OCI-M2 (cell line): ENCODE data around the gene GASK1A.

Experiments
- DNase-seq: peaks from one replicate; lab custom pipeline; 2025; ENCODE audit not compliant: unreplicated experiment; lab: John Stamatoyannopoulos, UW

The GASK1A gene

GRCh38 chr3:43012174-43012573 lies 33.1 kb downstream of the GASK1A start:
- DNase-seq, result no peak

DNA sequence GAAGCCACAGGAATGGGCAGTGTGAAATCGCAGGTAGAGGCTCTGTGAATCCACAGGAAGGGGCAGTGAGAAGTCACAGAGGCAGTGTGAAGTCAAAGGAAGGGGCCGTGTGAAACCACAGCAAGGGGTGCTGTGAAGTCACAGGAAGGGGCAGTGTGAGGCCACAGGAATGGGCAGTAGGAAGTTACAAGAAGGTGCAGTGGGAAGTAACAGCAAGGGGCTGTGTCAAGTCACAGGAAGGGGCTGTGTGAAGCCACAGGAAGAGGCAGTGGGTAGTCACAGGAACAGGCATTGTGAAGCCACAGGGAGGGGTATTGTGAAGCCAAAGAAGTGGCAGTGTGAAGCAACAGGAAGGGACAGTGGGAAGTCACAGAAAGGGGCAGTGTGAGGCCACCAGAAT lies 34.1 kb downstream of the GASK1A start:
- DNase-seq, result no peak

DNA sequence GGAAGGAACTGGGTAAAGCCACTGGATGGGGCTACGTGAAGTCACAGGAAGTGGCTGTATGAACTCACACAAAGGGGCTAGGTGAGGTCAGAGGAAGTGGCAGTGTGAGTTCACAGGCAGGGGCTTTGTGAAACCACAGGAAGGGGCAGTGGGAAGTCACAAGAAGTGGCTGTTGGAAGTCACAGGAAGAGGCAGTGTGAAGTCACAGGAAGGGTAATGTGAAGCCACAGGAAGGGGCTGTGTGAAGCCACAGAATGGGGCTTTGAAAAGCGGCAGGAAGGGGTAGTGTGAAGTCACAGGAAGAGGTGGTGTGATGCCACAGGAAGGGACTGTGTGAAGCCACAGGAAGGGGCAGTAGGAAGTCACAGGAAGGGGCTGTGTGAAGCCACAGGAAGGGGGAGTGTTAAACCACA lies 34.6 kb downstream of the GASK1A start:
- DNase-seq, result no peak

GRCh38 chr3:43014241-43014640 lies 35.1 kb downstream of the GASK1A start:
- DNase-seq, result no peak

DNA sequence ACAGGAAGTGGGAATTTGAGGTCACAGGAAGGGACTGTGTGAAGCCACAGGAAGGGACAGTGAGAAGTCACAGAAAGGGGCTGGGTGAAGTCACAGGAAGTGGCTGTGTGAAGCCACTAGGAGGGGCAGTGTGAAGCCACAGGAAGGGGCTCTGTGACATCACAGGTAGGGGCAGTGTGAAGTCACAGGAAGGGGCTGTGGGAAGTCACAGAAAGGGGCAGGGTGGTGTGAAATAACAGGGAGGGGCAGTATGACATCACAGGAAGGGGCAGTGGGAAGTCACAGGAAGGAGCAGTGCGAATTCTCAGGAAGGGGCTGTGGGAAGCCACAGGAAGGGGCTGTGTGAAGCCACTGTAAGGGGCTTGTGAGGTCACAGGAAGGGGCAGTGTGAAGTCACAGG lies 35.8 kb downstream of the GASK1A start:
- no peak for DNase-seq

DNA sequence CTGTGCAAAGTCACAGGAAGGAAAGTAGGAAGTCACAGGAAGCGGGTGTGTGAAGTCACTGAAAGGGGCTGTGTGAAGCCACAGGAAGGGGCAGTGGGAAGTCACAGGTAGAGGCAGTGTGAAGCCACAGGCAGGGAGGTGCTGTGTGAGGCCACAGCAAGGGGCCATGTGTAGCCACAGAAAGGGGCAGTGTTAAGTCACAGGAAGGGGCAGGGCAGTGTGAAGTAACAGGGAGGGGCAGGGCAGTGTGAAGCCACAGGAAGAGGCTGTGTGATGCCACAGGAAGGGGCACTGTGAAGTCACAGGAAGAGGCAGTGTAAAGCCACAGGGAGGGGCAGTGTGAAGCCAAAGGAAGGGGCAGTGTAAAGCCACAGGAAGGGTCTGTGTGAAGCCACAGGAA lies 36.5 kb downstream of the GASK1A start:
- no peak for DNase-seq

GRCh38 chr3:43015991-43016865 lies 37.1 kb downstream of the GASK1A start:
- no peak for DNase-seq

DNA sequence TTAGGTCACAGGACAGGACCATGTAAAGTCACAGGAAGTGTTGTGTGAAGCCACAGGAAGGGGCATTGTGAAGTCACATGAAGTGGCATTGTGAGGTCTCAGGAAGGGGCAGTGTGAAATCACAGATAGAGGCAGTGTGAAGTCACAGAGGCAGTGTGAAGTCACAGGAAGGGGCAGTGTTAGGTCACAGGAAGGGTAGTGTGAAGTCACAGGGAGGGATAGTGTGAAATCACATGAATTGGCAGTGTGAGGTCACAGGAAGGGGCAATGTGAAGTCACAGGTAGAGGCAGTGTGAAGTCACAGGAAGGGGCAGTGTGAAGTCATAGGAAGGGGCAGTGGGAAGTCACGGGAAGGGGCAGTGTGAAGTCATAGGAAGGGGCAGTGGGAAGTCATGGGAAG lies 37.9 kb downstream of the GASK1A start:
- no peak for DNase-seq

DNA sequence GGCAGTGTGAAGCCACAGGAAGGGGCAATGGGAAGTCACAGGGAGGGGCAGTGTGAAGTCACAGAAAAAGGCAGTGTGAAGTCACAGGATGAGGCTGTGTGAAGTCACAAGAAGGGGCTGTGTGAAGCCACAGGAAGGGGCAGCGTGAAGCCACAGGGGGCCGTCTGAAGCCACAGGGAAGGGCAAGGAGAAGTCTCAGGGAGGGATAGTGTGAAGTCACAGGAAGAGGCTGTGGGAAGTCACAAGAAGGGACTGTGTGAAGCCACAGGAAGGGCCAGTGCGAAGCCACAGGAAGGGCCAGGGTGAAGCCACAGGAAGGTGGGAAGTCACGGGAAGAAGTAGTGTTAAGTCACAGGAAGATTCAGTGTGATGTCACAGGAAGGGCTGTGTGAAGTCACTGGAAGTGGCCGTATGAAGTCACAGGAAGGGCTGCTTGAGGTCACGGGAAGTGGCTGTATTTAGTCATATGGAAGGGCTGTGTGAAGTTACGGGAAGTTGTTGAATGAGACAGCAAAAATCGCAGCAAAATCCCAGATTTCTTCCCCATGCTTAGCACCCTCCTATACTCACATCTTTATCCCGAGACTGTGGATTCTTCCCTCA lies 38.6 kb downstream of the GASK1A start:
- DNase-seq, result no peak

GRCh38 chr3:43018246-43018645 lies 39.1 kb downstream of the GASK1A start:
- no peak for DNase-seq

GRCh38 chr3:43019006-43019809 lies 40.1 kb downstream of the GASK1A start:
- DNase-seq, result no peak

- DNase-seq, result no peak
Measured at GRCh38 chr3:43019826-43020225, 40.7 kb downstream of the GASK1A start.

GRCh38 chr3:43021186-43021585 lies 42.1 kb downstream of the GASK1A start:
- no peak for DNase-seq

GRCh38 chr3:43022121-43022520 lies 43.0 kb downstream of the GASK1A start:
- no peak for DNase-seq

GRCh38 chr3:43023066-43023465 lies 44.0 kb downstream of the GASK1A start:
- DNase-seq, result no peak

DNA sequence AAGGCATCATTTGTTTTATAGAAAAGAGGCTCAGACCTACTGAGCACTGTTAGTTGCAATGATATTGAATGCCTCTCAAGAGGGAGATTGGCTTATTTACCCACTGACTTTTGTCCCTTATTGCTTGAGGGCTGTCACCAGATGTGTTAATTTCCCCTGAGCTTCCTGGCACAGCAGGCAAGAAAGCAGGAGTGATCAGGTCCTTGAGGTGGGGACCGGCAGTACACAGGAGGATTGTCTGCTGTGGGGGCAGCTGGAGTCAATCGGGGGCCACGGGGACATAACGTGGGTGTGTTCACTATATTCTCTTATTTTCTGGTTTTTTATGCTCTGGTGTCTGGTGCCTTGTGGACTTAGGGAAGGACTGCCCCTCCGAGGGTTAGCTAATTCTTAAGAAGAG lies 44.6 kb downstream of the GASK1A start:
- DNase-seq, result no peak

DNA sequence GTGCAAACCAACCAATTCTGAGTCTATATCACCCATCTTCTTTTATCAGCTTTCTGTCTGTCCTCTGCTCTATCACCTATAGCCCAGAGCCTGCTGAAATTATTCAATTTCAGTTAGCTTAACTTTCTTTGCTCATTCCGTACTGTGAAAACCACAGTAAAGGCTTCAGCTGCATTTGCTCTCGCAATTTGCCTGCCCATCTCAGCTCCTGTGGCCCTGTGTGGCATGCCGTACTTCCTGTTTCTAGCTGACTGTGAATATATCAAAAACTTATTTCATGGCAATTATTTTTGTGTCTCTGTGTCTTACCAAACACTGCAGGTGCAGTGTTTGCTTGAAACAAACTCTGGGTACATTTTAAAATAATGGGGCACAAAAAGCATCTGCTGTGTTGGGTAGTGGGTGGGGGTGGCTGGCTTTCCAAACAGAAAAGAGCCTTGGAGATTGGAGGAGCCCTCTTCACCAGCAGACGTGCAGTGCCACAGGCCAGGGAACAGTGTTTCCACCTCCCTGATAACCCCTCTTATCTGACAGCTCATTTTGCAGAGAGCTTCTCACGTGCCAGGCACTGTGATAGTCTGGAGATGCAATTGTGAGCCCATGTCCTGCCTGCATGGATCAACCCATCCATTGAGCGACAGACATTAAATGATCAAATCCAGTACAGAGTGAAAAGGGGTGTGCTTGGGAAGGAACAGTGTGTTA lies 45.2 kb downstream of the GASK1A start:
- DNase-seq, result no peak

DNA sequence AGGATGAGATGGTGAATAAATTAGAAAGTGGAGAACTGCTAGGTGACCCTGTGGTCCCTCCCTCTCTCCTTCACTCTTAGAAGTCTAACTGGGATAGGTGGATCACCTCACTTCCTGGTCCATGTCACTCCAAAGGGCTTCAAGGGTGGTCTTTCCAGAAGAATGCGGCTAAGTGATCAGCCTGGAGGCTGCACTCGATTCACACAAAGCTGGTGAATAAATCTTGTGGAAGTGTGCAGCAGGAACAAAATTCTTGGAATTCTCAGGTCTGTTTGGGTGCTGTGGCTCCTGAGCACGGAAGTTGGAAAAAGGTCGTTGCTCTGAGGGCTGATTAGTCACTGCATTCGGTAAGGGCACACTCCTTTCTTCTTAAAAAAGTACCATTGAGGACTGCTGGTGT lies 46.3 kb downstream of the GASK1A start:
- DNase-seq, result no peak

- DNase-seq, result no peak
Measured at GRCh38 chr3:43028001-43028400, 48.9 kb downstream of the GASK1A start.

DNA sequence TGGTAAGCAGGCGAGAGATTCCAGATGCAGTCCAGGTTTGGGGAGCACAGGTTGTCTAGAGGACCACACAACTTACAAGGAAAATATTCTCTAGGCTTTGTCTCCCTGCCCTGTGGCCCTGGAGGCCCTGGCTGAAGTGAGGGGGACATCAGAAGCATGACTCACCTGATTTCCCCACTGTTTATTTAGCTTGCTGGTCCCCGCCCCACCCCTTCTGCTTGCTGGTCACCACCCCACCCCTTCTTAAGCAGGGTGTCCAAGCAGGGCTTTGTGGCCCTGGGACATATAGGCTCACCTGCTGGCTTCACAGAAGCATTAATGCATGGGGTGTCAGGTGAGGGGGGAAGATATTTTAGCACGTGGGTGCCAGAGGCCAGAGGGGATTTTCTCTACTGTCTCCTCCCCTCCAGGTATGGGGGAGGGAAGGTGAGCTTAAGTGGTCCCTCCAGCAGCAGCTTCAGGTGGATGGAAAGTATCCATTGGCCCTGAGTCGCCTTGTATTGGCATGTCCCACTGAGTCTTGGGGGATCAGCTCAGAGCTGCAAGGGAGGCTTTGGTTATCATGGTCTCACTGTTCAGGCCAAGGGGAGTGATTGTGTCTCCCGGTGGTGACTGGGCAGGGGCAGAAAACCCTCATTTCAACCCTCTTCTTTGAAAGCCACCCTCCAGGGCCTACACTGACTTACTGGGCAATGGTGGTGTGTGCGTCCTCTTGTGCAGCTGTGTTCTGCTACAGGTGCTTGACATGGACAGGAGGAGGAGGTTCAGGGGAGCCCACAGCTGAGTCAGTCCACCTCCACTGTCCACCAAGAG lies 49.8 kb downstream of the GASK1A start:
- DNase-seq, result no peak
